ENCODE measurements around the gene CLDN10.

DNA sequence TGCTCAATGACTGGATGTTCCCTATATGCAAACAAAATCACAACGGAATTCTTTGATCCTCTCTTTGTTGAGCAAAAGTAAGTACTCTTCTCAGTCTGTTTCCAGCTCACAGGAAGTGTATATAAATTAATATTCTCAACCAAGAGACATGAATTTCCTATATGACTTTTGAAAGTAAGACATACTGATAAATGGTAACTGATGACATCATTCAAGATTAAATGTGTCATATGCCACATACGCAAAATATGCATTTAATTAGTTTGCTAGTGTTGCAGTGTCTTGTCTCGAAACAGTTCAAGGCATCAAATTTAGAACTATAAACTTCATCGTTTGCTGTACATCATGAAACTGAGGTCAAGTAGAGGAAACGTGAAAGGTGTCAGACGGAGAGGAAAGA is 7.9 kb downstream of the CLDN10 start:
- TF ChIP-seq LEF1 (IDR thresholded peaks at IDR 0.05; ENCODE audit: borderline replicate concordance) (no peak), ELF4 (IDR thresholded peaks at IDR 0.05) (no peak), SP1 (IDR thresholded peaks at IDR 0.05) (no peak), FOXA1 (IDR thresholded peaks at IDR 0.05) (no peak), SUZ12 (IDR thresholded peaks at IDR 0.05) (no peak), FOXM1 (IDR thresholded peaks at IDR 0.05; ENCODE audit: borderline replicate concordance) (no peak), BHLHE40 (IDR thresholded peaks at IDR 0.05; ENCODE audit: borderline replicate concordance) (no peak), ARNT (IDR thresholded peaks at IDR 0.05) (no peak), L3MBTL2 (conservative IDR thresholded peaks at IDR 0.05) (no peak)

Data from HEK293T (cell line).